Measurements from ENCODE around the gene PDE4D.

- TF ChIP-seq CTCF (IDR thresholded peaks at IDR 0.05) (no peak), EZH2phosphoT487 (IDR thresholded peaks at IDR 0.05) (no peak)
These were observed 573.1 kb downstream of the PDE4D start for GRCh38 chr5:59320420-59320819.

Measured in neural progenitor cell (in vitro differentiated cells).